Middle frontal gyrus (tissue), 1 donor: Measurements from ENCODE around the gene FSCN2.

Experiments used
- DNase-seq: peaks from one replicate; pipeline ENCODE4 v3.0.0-alpha.2; 2015; ENCODE audit warnings: low spot score; ENCODE audit errors: extremely low spot score

FSCN2 gene

DNA sequence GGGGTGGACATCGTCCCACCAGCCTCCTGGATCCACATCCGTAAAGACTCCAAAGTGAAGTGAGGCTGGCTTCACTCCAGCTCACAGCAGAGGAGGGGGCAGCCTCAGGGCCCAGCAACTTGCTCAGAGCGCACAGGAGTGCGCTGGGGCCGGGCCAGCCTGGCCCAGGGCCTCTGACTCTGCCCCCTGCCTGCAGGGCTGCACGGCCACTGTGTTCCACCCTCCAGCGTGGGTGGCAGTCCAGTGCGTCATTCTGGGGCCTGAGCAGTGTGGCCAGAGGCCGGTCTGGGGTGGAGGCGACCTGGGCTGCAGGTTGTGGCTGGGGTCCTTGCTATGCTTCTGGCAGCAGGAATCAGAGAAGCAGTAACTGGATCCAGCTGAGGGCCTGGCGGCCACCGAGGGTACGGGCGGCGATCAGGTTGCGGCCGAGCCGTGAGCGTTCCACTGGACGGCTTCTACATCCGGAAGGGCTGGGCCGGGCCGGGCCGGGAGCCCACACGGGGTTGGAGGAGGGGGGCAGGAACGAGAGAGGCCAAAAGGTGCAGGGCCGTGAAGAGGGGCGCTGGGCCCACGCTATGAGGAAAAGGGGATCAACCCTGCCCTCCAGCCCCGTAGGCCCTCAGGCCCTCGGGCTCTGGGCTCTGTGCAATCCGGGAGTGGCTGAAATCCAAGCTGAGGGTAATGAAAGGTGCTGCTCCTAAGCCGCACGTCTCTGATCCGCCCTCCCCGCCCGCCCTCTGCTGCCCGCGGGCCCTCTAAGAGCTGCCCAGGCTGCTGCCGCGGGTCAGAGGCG is at the start of gene FSCN2:
Gene FSCN2, plus strand, starts transcription at position 787 of the 793 bp plus-strand sequence. CDS start 155 bp downstream, outside the sequence.
- DNase-seq: no peak

DNA sequence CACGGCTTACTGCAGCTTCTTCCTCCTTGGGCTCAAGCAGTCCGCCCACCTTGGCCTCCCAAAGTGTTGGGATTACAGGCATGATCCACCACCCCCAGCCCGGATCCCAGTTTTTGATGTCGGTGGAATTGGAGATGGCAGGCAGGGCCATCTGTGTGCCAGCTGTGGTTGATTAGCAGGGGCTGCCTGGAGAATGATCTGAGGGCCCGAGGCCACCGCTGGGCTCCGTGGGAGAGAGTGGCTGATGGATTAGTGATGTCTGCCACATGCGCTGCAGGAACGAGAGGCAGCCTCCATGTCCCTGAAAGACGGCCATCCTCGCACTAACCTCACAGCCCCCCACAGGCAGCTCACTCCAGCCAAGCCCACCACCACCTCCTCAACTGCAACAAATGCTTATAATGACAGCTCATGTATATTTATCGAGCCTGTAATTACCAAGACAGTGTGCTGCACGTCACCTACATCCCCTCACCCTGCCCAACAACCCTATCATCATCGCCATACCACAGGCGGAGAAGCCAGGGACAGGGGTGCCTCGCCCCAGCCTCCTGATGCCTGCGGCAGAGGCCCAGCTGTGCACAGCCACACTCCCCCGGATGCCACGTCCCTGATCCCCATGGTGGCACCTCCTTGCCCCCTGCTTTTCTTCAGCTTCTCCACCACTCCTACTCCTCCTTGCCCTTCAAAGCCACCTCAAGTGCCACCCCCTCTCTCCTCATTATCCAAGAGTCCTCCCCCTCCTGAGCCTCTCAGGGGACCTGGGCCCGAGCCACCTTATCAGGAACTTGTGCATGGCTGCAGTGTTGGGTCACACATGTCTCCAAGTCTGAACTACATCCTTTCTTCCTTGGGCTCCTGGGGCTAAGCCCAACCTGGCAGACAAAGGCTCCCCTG is 48.8 kb upstream of the FSCN2 start:
- no peak for DNase-seq

DNA sequence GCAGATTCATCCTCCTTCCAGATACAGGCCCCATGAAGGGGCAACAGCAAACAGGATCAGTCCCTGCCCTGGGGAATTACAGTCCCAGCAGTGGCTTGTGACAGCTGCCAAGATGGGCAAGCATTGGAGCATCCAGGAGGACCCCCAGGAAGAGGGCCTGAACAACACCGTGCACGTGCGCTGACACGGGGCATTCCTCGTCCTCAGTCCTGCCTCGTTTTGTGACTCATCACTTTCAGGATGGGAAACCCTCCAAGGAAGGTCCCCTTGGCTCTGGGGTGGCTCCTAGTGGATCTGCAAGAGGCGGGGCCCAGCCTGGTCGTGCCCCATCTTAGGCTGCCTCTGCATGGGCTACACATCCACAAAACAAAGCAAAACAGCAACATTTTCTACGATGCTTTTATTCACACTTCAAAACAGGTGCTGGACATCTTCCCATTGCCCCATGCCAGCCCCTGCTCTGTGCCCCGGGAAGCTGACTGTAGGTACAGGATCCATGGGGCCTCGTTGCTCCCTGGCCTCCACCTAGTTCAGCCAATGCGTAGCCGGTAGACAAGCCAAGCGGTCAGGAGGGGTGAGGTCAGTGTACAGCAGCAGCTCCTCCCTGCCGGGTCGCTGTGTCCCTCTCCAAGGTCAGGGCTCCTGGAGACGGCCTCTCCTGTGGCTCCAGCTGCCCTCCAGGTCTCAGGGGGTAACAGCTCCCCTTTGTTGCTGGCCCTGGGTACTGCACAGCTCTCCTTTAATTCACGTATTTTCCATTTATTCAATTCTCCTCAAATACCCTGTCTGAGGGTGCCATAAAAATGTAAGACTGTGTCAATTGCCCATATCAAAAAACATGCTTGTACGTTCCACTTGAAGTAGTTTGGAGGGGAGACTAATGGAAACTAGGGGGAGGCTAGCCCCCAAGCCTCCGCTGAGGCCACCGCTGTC is 47.8 kb upstream of the FSCN2 start:
- DNase-seq: no peak

GRCh38 chr17:81481073-81481799 is 46.9 kb upstream of the FSCN2 start:
- peak; percentile 76 for DNase-seq

- no peak for DNase-seq
Observed at GRCh38 chr17:81481815-81482505, 46.2 kb upstream of the FSCN2 start.

DNA sequence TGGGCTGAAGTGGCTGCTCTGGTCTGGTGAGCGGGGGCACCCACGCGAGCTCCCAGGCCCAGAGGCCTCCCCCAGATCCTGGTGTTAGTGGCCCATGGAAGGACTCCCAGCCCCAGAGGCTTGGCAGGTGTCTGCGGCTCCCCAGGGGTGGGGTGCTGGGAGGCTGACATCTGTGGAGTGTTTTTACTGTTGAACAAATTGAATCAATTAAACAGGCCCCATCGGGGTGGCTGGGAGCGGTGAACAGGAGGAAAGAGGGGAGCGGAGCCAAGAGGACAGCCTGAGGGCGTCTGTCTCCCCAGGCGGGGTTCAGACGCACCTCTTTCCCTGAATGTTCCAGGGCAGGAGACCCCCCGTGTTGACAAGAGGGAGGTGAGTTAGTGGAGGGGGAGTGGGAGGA is 45.5 kb upstream of the FSCN2 start:
- no peak for DNase-seq

DNA sequence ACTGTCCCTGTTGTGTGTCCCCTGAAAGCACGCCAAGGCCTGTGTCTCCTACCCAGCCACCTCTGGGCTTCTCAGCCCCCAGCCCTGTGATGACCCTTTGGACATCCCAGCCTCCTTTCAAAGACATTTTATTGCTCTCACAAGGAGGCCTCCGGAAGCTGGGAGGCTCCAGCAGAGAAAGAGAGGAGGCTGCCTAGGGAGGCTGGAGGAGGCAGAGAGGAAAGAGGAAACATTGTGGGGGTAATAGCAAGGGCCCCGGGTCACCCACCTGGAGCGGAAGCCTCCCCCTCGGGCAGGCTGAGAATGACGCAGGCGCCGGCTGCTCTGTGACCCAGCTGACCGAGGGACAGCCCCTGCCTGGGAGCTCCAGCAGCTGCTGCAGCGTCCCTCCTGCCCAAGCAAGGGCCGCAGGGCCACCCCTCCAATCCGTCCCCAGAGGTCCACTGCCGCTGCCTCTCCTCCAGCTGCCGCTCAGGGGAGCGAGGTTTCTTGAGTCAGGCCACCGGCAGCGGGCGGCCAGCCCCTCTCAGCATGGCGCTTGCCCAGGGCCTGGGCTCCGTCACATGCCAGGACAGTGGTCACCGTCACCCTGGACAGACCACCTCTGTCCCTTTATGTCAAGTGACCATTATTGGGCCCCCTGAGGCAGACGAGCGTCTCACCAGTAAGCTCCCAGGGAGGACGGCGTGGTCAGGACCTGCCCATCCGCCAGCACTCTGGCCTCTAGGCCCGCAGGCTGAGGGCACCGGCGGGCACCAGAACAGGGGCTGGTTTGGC is 44.9 kb upstream of the FSCN2 start:
- no peak for DNase-seq

DNA sequence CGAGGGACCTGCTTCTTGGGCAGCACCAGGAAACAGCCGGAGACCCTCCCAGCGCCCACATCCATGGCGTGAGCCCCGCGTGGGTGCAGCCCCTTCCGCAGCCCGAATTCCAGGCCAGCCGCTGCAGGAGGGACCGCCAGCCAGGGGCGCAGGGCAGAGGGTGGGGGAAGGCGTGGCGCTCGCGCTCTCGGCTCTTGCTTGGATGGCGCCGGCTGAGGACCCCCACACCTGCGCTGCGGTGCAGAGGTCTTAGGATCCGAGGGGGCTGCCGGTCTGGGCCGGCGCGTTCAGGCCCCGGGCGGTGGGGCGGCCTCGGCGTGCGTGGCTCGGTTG is 44.3 kb upstream of the FSCN2 start:
- no peak for DNase-seq

DNA sequence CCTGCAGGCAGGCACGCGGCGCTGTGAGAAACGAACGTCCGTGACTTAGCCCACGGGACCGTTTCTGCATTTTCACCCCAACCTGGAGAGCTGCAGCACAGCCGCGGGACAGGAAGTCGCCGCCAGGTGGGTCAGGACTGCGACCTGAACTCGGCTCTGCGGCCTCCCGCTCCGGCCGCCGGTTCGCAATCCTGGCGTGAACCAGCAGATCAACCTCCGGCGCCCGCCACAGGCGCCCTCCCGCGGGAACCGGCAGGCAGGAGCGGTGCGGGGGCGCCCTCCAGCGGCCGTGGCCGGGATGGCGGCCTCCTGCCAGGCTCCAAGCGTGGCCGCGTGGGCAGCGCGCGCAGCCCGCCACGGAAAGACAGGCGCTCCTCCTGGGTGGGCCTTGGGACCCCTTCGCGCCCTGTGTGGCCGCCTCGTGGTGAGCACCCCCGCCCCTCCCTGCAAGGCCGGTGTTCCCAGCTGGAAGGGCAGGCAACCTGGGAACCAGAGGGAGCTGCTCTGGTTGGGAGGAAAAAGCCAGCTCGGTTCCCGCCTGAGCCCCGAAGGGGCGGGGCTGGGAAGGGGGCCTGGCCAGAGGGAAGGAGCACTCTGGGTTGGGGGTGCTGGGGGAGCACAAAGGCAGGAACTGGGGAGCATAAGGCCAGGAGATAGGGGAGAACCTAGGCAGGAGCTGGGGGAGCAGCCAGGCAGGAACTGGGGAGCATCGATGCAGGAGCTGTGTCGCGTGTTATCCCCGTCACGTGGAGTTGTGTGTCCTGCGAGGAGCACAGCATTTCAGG is 43.8 kb upstream of the FSCN2 start:
- DNase-seq: peak; percentile 74

DNA sequence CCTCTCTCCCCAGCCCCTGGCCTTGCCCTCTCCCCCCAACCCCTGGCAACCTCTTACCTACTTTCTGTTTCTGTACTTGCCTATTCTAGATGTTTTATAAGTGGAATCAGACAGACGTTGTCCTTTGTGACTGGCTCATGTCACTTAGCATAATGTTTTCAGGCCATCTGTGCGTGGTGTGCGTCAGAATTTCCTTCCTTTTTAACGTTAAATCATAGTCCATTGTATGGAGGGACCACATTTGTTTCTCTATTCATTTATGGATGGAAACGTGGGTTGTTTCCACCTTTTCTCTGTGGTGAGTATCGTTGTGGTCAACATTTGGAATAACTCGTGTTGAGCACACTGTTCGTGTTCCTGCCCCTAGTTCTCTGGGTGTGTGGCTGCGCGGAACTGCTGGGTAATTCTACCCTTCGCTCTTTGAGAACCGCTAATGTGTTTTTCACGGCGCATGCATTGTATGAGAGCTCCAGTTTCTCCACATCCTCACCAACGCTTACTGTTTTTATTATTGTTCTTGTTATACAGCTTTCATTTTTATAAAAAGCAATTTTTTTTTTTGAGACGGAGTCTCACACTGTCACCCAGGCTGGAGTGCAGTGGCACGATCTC is 41.9 kb upstream of the FSCN2 start:
- no peak for DNase-seq

DNA sequence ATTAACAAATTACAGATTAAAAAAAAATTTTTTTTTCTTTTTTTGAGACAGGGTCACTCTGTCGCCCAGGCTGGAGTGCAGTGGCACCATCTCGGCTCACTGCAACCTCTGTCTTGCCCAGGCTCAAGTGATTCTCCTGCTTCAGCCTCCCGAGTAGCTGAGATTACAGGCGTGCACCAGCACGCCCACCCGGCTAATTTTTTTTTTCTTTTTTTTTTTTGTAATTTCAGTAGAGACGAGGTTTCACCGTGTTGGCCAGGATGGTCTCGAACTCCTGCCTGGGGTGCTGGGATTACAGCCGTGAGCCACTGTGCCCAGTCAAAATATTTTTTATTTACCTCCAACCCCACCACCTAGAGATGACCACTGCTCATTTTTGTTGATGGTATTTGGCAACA is 41.1 kb upstream of the FSCN2 start:
- no peak for DNase-seq

DNA sequence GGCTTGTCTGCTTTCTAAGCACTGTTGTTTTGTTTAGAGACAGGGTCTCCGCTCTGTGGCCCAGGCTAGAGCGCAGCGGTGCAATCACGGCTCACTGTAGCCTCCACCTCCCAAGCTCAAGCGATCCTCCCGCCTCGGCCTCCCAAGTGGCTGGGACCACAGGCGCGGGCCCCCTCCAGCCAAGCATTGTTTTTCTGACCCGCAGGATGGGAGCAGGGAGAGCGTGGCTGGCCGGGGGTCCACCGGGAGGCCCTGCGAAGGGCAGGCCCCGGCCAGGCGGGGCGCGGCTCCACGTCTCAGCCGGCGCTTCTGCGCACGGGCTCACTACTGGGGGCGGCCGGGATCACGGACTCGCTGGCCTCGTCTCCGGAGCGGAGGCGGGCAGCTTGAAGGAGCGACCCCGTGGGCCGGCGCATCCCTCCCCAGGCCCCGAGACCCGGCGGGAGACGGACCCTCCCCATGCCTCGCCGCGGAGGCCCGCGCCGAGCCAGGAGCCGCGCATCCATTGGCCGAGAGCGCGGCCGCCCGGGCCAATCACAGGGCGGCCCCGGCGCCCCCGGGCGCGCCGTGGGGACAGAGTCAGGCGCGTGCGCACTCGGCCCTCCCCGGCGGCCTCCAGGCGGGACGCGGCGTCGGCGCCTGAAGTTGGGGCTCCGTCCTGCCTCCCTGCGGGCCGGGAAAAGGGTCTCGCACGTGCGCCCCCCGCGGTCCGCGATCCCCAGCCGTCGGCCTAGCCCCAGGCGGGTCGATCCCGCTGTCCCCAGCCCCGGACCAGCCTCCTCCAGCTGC is 40.5 kb upstream of the FSCN2 start:
- DNase-seq: peak; percentile 77

DNA sequence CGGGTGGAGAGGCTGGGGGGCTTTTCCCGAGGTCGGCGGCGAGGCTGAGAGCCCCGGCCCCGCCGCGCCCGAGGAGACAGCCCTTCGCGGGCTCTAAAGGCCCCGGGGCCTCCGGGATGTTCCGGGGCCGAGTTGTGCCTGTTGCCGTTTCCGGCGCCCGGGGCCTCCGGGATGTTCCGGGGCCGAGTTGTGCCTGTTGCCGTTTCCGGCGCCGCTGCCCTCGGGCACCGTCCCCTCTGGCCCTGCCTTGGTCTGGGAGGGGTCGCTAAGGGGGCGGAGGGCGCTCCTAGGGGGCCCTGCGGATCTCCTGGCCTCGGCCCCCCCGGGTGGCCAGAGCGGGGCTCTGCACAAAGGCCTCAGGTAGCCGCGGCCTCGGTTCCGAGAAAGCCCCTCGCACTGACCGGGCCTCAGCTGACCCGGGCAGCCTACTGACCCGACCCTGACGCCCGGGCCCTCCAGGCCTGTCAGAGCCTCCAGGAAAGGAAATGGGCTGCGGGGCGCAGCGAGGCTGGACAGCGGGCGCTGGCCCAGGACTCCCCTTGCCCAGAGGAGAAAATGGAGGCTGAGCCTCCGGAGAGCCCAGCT is 39.8 kb upstream of the FSCN2 start:
- DNase-seq: no peak

GRCh38 chr17:81489012-81489997 is 38.9 kb upstream of the FSCN2 start:
- no peak for DNase-seq
